Endothelial cell of umbilical vein (primary cell): ENCODE measurements around the gene ZAR1L. TPM values are rescaled to one million over a fixed set of nuclear protein-coding genes. Genes with fewer than 3 reads are reported as not detected.

Source experiments
- BruUV-seq: library from RNA; stranded (reverse); fragments of 400-500 nt; replicated peaks from 2 replicates; lab custom pipeline; 2021; lab: Mats Ljungman, UMichigan
- CTCF ChIA-PET: fragments of 300-600, 350-600 bp; sonication (Branson Sonifier 250); formaldehyde crosslinking; loops from one replicate; lab custom pipeline; 2021; ENCODE audit warnings: antibody characterized with exemption, inconsistent platforms; lab: Charles Lee
- POLR2A ChIA-PET: fragments of 300-600, 350-600 bp; sonication (Branson Sonifier 250); formaldehyde crosslinking; loops from one replicate; lab custom pipeline; 2021; ENCODE audit warnings: antibody characterized with exemption, inconsistent platforms; lab: Charles Lee
- DNase-seq: peaks from one replicate; pipeline ENCODE4 v3.0.0-alpha.2; 2011; ENCODE audit warnings: low read depth, low spot score
- FAIRE-seq: peaks from 2 replicates; lab custom pipeline; 2011; peaks lifted over from hg19 to GRCh38; lab: Jason Lieb, UNC
- H2AFZ ChIP-seq: 2 replicates; pipeline ENCODE4 v1.6.0; 2012; ENCODE audit warnings: low read depth, low read length, control low read depth, inconsistent platforms
- H3K27ac ChIP-seq: 2 replicates; pipeline ENCODE4 v1.5.1; 2011; ENCODE audit warnings: low read depth, mild to moderate bottlenecking, control low read depth, low read length, moderate library complexity; ENCODE audit not compliant: insufficient read depth
- H3K27me3 ChIP-seq, 2 experiments: 2 replicates each; pipeline versions ENCODE4 v1.6.0 to v1.6.1; 2011; ENCODE audit warnings: low read length in 2 of 2, mixed read lengths in 1 of 2; ENCODE audit not compliant: control insufficient read depth in 2 of 2, insufficient read depth in 2 of 2
- H3K36me3 ChIP-seq, 2 experiments: 2 replicates in 1 of 2; 3 replicates in 1 of 2; pipeline ENCODE4 v1.5.1; 2011; ENCODE audit warnings: low read length in 2 of 2, mild to moderate bottlenecking in 1 of 2, moderate library complexity in 1 of 2; ENCODE audit not compliant: control insufficient read depth in 2 of 2, insufficient read depth in 2 of 2; ENCODE audit errors: extremely low read depth in 1 of 2
- H3K4me1 ChIP-seq: 3 replicates; pipeline ENCODE4 v1.5.1; 2011; ENCODE audit warnings: mild to moderate bottlenecking, low read length; ENCODE audit not compliant: control insufficient read depth, insufficient read depth; ENCODE audit errors: extremely low read depth
- H3K4me2 ChIP-seq: 2 replicates; pipeline ENCODE4 v1.6.1; 2011; ENCODE audit warnings: low read length, control low read depth, mixed read lengths; ENCODE audit not compliant: insufficient read depth
- H3K4me3 ChIP-seq, 3 experiments: fragments of 200-600 bp in 1 of 3; sonication (generic), shearing (Covaris generic) in 1 of 3; replicated peaks in 1 of 3; 2 replicates each; pipeline ENCODE4 v1.5.1; 2011 to 2016; ENCODE audit warnings: control low read depth in 3 of 3, low read length in 3 of 3, mild to moderate bottlenecking in 2 of 3, inconsistent platforms in 1 of 3, low read depth in 1 of 3, moderate library complexity in 1 of 3; ENCODE audit not compliant: insufficient read depth in 1 of 3
- H3K79me2 ChIP-seq: 2 replicates; pipeline ENCODE4 v1.6.0; 2012; ENCODE audit warnings: low read length, inconsistent platforms; ENCODE audit not compliant: control insufficient read depth, insufficient read depth
- H3K9ac ChIP-seq: replicated peaks from 2 replicates; pipeline ENCODE3; 2011; ENCODE audit warnings: low read length, control low read depth; ENCODE audit not compliant: insufficient read depth; ENCODE audit errors: extremely low read depth
- H3K9me1 ChIP-seq: replicated peaks from 3 replicates; pipeline ENCODE4 v1.6.0; 2011; ENCODE audit warnings: mild to moderate bottlenecking, low read length; ENCODE audit not compliant: control insufficient read depth, insufficient read depth; ENCODE audit errors: extremely low read depth
- H3K9me3 ChIP-seq: replicated peaks from 2 replicates; pipeline ENCODE4 v1.5.1; 2012; ENCODE audit warnings: low read length, inconsistent platforms; ENCODE audit not compliant: control insufficient read depth, insufficient read depth
- H4K20me1 ChIP-seq: replicated peaks from 2 replicates; pipeline ENCODE3; 2011; ENCODE audit warnings: mild to moderate bottlenecking, low read length; ENCODE audit not compliant: control insufficient read depth, insufficient read depth; ENCODE audit errors: extremely low read depth
- EZH2 ChIP-seq: IDR thresholded peaks from 2 replicates; pipeline ENCODE4 v1.6.1; 2012; ENCODE audit warnings: borderline replicate concordance, low read depth, mild to moderate bottlenecking, moderate library complexity, low read length, inconsistent platforms; ENCODE audit not compliant: severe bottlenecking
- FOS ChIP-seq: IDR thresholded peaks from 2 replicates; pipeline ENCODE4 v1.6.1; 2011; ENCODE audit warnings: mild to moderate bottlenecking, low read length, moderate library complexity, borderline replicate concordance; ENCODE audit not compliant: insufficient read depth
- GATA2 ChIP-seq: IDR thresholded peaks from 2 replicates; pipeline ENCODE4 v1.7.0; 2011; ENCODE audit warnings: low read depth, mild to moderate bottlenecking, moderate library complexity, mixed read lengths, low read length; ENCODE audit not compliant: insufficient read length, insufficient read depth
- JUN ChIP-seq: IDR thresholded peaks from 2 replicates; pipeline ENCODE4 v1.6.1; 2011; ENCODE audit warnings: borderline replicate concordance, low read depth; ENCODE audit not compliant: insufficient read length, insufficient read depth
- MYC ChIP-seq: IDR thresholded peaks from one replicate; pipeline ENCODE4 v1.6.1; 2011; ENCODE audit warnings: mild to moderate bottlenecking, low read depth, low read length
- POLR2A ChIP-seq: IDR thresholded peaks from 2 replicates; pipeline ENCODE4 v1.6.1; 2012; ENCODE audit warnings: low read depth, mild to moderate bottlenecking, control low read depth, low read length
- POLR2AphosphoS5 ChIP-seq: IDR thresholded peaks from 2 replicates; pipeline ENCODE4 v1.6.1; 2012; ENCODE audit warnings: low read depth, mild to moderate bottlenecking, control low read depth, low read length, moderate library complexity; ENCODE audit not compliant: insufficient read depth
- dilution Hi-C: fragments of 300-500 bp; cut with MboI; formaldehyde crosslinking; loops from one replicate; pipeline ENCODE4 v1.15.0; 2019; ENCODE audit warnings: low sequenced_read_pairs; ENCODE audit not compliant: extremely low pct_ligation_motif_present
- intact Hi-C: fragments of 100-400 bp; cut with micrococcal nuclease; formaldehyde crosslinking; loops from one replicate; pipeline ENCODE4 v1.10.0; 2022
- polyA plus RNA-seq, 4 experiments: library from polyadenylated mRNA; depleted of rRNA in 3 of 4; stranded (reverse) in 3 of 4; unstranded in 1 of 4; fragments of >200 nt; gene quantifications; 2 replicates each; pipeline versions ENCODE4 v1.2.1 to v1.2.3, GENCODE V29; 2011 to 2012; ENCODE audit warnings: missing spikeins in 1 of 4
- total RNA-seq: library from RNA; stranded (reverse); gene quantifications from 2 replicates; pipeline ENCODE4 v1.2.3, GENCODE V29; 2021

Gene ZAR1L
- total and polyA plus RNA-seq, 2 donors (not counting 3 experiments of a cell fraction or from before 2014, with no cell fraction given): not detected

DNA sequence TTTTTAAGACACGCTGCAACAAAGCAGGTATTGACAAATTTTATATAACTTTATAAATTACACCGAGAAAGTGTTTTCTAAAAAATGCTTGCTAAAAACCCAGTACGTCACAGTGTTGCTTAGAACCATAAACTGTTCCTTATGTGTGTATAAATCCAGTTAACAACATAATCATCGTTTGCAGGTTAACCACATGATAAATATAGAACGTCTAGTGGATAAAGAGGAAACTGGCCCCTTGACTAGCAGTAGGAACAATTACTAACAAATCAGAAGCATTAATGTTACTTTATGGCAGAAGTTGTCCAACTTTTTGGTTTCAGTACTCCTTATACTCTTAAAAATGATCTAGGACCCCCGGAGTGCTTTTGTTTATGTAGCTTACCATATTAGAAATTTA lies 1.3 kb upstream of the ZAR1L start:
- intact Hi-C loops (loop anchor here (5.0 to 10.0 kb wide), 3 partner anchors 218 to 284 kb away; partner anchors contain the start of genes FRY, N4BP2L2 and PDS5B), dilution Hi-C loops (no loop called here)
- TF ChIP-seq JUN: no peak
- no peak for TF ChIP-seq POLR2AphosphoS5
- no peak for TF ChIP-seq POLR2A
- no peak for TF ChIP-seq MYC
- no peak for TF ChIP-seq EZH2
- no peak for TF ChIP-seq GATA2
- no peak for TF ChIP-seq FOS
- Histone ChIP-seq H3K79me2 (peaks cover 6% of the 10 kb centered on the region), H3K27me3 (no peaks in the 10 kb centered on the region), H4K20me1 (no peaks in the 10 kb centered on the region), H3K4me3 (peak overlapping the region; percentile 37 to 96 (median 56)), H3K9me3 (no peaks in the 10 kb centered on the region), H3K4me2 (peak overlapping the region; percentile 97), H3K36me3 (no peaks in the 10 kb centered on the region), H3K9ac (peak overlapping the region; percentile 91), H3K27ac (peak overlapping the region; percentile 88), H3K9me1 (no peaks in the 10 kb centered on the region), H2AFZ (peak overlapping the region; percentile 23), H3K4me1 (peaks cover 14% of the 10 kb centered on the region)
- DNase-seq (no peak), FAIRE-seq (peak; percentile 4)
- CTCF ChIA-PET: no interaction called here
- POLR2A ChIA-PET: no interaction called here
- BruUV-seq: no TSS peak

DNA sequence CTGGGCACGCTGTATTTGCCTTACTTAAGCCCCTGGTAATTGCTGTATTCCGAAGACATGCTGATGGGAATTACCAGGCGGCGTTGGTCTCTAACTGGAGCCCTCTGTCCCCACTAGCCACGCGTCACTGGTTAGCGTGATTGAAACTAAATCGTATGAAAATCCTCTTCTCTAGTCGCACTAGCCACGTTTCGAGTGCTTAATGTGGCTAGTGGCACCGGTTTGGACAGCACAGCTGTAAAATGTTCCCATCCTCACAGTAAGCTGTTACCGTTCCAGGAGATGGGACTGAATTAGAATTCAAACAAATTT lies 821 bp upstream of the ZAR1L start:
- DNase-seq: no peak
- TF ChIP-seq MYC: no peak
- TF ChIP-seq POLR2A: peak; percentile 1
- Histone ChIP-seq H3K9ac (peak overlapping the region; percentile 91), H3K27me3 (no peaks in the 10 kb centered on the region), H3K9me1 (no peaks in the 10 kb centered on the region), H3K4me1 (peaks cover 14% of the 10 kb centered on the region), H3K79me2 (peaks cover 6% of the 10 kb centered on the region), H3K9me3 (no peaks in the 10 kb centered on the region), H3K4me2 (peak overlapping the region; percentile 97), H3K27ac (peak overlapping the region; percentile 88), H2AFZ (peak overlapping the region; percentile 85), H3K36me3 (no peaks in the 10 kb centered on the region), H4K20me1 (no peaks in the 10 kb centered on the region), H3K4me3 (peak overlapping the region; percentile 37 to 96 (median 56))
- dilution Hi-C loops (no loop called here), intact Hi-C loops (loop anchor here (5.0 to 10.0 kb wide), 3 partner anchors 219 to 284 kb away; partner anchors contain the start of genes FRY, N4BP2L2 and PDS5B)
- no peak for FAIRE-seq
- CTCF ChIA-PET: interaction anchor here (1.2 to 2.2 kb wide), 5 partner anchors 10 to 70 kb away, joined by 4 to 17 read pairs (median 7); no protein-coding TSS in a partner anchor
- POLR2A ChIA-PET: interaction anchor here (1.9 kb wide), 1 partner anchor 61 kb away, joined by 5 read pairs; no protein-coding TSS in a partner anchor
- TSS peak; percentile 58 for BruUV-seq
